Measurements from ENCODE around the gene CPSF4. TPM values are rescaled to one million over a fixed set of nuclear protein-coding genes. Genes with fewer than 3 reads are reported as not detected.

Gene CPSF4
- total RNA-seq, 6 donors from 2014 or later: 23.0 to 49.2 (median 33.1) TPM

- no peaks in the 10 kb centered on the region for H3K27me3 ChIP-seq
- peak within 1 kb of the TSS; percentile 83 to 98 (median 92) for H3K27ac ChIP-seq
- peaks cover 31 to 40% (median 32%) of the 10 kb centered on the region in 4 donors for H3K4me1 ChIP-seq
- no peaks in the 10 kb centered on the region for H3K36me3 ChIP-seq
- DNase-seq (peak; percentile 98), ATAC-seq (ENCODE audit: low FRiP score in 2 of 2) (peak; percentile 96 to 98)
- H3K4me3 ChIP-seq: peak within 1 kb of the TSS; percentile 58 to 88 (median 64)
- WGBS, 2 donors: 0 to 1% methylated on average over 23 to 38 of the region's 53 CpGs
- peak in 2 of 6 experiments; percentile 13 to 28 for TF ChIP-seq CTCF (IDR thresholded peaks at IDR 0.05)
- no peak for TF ChIP-seq EP300 (IDR thresholded peaks at IDR 0.05)
- peak in 2 of 4 donors; percentile 22 to 70 for TF ChIP-seq POLR2A (IDR thresholded peaks at IDR 0.05)
- TF ChIP-seq POLR2AphosphoS5 (IDR thresholded peaks at IDR 0.05): peak; percentile 78 to 92
- no peaks in the 10 kb centered on the region for H3K9me3 ChIP-seq
These were observed 66.0 kb downstream of the CPSF4 start, which contains the start of gene ZKSCAN5 for GRCh38 chr7:99504603-99505323. Gene ZKSCAN5 (plus strand): TSS chr7:99504662. CDS start chr7:99506045, 1,383 bp downstream.

- 2 to 3% methylated on average over 7 to 9 of the region's 11 CpGs for WGBS, 2 donors
- DNase-seq (no peak), ATAC-seq (ENCODE audit: low FRiP score in 2 of 2) (no peak)
- H3K9me3 ChIP-seq: no peaks in the 10 kb centered on the region
- peak overlapping the region; percentile 83 to 98 (median 92) for H3K27ac ChIP-seq
- peaks cover 0 to 3% (median 0%) of the 10 kb centered on the region in 4 donors for H3K36me3 ChIP-seq
- peaks cover 31 to 40% (median 32%) of the 10 kb centered on the region in 4 donors for H3K4me1 ChIP-seq
- TF ChIP-seq POLR2A (IDR thresholded peaks at IDR 0.05): peak in 1 of 4 donors; percentile 34
- TF ChIP-seq POLR2AphosphoS5 (IDR thresholded peaks at IDR 0.05): no peak
- no peak for TF ChIP-seq CTCF (IDR thresholded peaks at IDR 0.05)
- no peak for TF ChIP-seq EP300 (IDR thresholded peaks at IDR 0.05)
- H3K4me3 ChIP-seq: peak overlapping the region; percentile 58 to 88 (median 64)
- H3K27me3 ChIP-seq: no peaks in the 10 kb centered on the region
These were observed 66.5 kb downstream of the CPSF4 start for GRCh38 chr7:99505324-99505662.

Other genes with a start within 250 kb of the CPSF4 start
- gene KPNA7, start 230.8 kb upstream of the CPSF4 start, total RNA-seq: 1 to 10 TPM in 1 of 6 donors, under 1 TPM in 3, not detected in 2; 0.27 to 1.0 (median 0.55) TPM
- gene MYH16, start 166.1 kb upstream of the CPSF4 start, total RNA-seq: under 1 TPM in 1 of 6 donors, not detected in 5; 0.17 TPM
- gene ARPC1A, start 113.0 kb upstream of the CPSF4 start, total RNA-seq: 100 to 1,000 TPM in 5 of 6 donors, 10 to 100 TPM in 1; 81.7 to 129 (median 122) TPM
- 100 to 1,000 TPM; 186 to 387 (median 304) TPM for gene ARPC1B, start 64.2 kb upstream of the CPSF4 start, total RNA-seq
- 10 to 100 TPM; 31.4 to 76.0 (median 67.4) TPM for gene PDAP1, start 30.3 kb upstream of the CPSF4 start, total RNA-seq
- 10 to 100 TPM; 48.8 to 85.7 (median 63.8) TPM for gene BUD31, start 30.0 kb upstream of the CPSF4 start, total RNA-seq
- gene PTCD1, start 145 bp upstream of the CPSF4 start, total RNA-seq: 10 to 100 TPM in 1 of 6 donors, 1 to 10 TPM in 5; 6.3 to 13.4 (median 7.6) TPM
- gene ATP5MF, start 27.2 kb downstream of the CPSF4 start, total RNA-seq: 100 to 1,000 TPM in 5 of 6 donors, 10 to 100 TPM in 1; 54.5 to 599 (median 193) TPM
- gene ZNF789, start 33.9 kb downstream of the CPSF4 start, total RNA-seq: 10 to 100 TPM in 2 of 6 donors, 1 to 10 TPM in 4; 8.3 to 28.3 (median 9.3) TPM
- 100 to 1,000 TPM in 1 of 6 donors, 10 to 100 TPM in 5; 29.0 to 186 (median 34.8) TPM for gene ZNF394, start 61.3 kb downstream of the CPSF4 start, total RNA-seq
- gene ZKSCAN5, start 65.7 kb downstream of the CPSF4 start, total RNA-seq: 10 to 100 TPM in 1 of 6 donors, 1 to 10 TPM in 5; 3.8 to 12.6 (median 7.6) TPM
- 1 to 10 TPM; 1.7 to 9.9 (median 5.1) TPM for gene FAM200A, start 113.2 kb downstream of the CPSF4 start, total RNA-seq
- gene ZNF655, start 119.7 kb downstream of the CPSF4 start, total RNA-seq: 100 to 1,000 TPM in 4 of 6 donors, 10 to 100 TPM in 2; 57.3 to 202 (median 137) TPM
- 1 to 10 TPM in 2 of 6 donors, under 1 TPM in 3, not detected in 1; 0.59 to 3.1 (median 0.91) TPM for gene TMEM225B, start 159.3 kb downstream of the CPSF4 start, total RNA-seq
- 10 to 100 TPM; 16.4 to 54.5 (median 18.2) TPM for gene ZSCAN25, start 178.0 kb downstream of the CPSF4 start, total RNA-seq
- gene CYP3A5, start 241.1 kb downstream of the CPSF4 start, total RNA-seq: 10 to 100 TPM in 5 of 6 donors, 1 to 10 TPM in 1; 8.0 to 25.2 (median 14.2) TPM